K562 (cell line): Measurements from ENCODE around the gene USB1. TPM values are rescaled to one million over a fixed set of nuclear protein-coding genes. Genes with fewer than 3 reads are reported as not detected.

Experiments
- EZH2 ChIP-seq: IDR thresholded peaks from 2 replicates; pipeline ENCODE4 v1.6.1; 2012; ENCODE audit warnings: low read depth, mild to moderate bottlenecking, inconsistent platforms, low read length, borderline replicate concordance
- FOXA3 ChIP-seq, 2 experiments: fragments of 450-650 bp in 1 of 2; sonication (generic) in 1 of 2; formaldehyde crosslinking; IDR thresholded peaks in 1 of 2; conservative IDR thresholded peaks in 1 of 2; 2 replicates each; pipeline versions ENCODE4 v1.4.0 to v1.8.0; 2020 to 2022; ENCODE audit warnings: mild to moderate bottlenecking in 2 of 2, missing genetic modification reagents in 1 of 2
- FOXM1 ChIP-seq, 2 experiments: fragments of 450-650 bp in 1 of 2; sonication (generic) in 1 of 2; formaldehyde crosslinking in 1 of 2; IDR thresholded peaks; 2 replicates each; pipeline versions ENCODE4 v1.6.1 to v1.9.0; 2017 to 2022; ENCODE audit warnings: low read depth in 2 of 2, mild to moderate bottlenecking in 2 of 2, missing genetic modification reagents in 1 of 2, moderate library complexity in 1 of 2
- GABPB2 ChIP-seq: fragments of 250-450 bp; sonication (Bioruptor Pico); conservative IDR thresholded peaks from 2 replicates; pipeline ENCODE4 v1.5.1; 2021; ENCODE audit warnings: mild to moderate bottlenecking
- JUND ChIP-seq, 2 experiments: IDR thresholded peaks; 2 replicates in 1 of 2; 3 replicates in 1 of 2; pipeline ENCODE4 v1.6.1; 2011; ENCODE audit warnings: borderline replicate concordance in 2 of 2, low read depth in 2 of 2, low read length in 2 of 2, improper control_type of control experiment in 1 of 2, missing biosample characterization in 1 of 2, missing genetic modification characterization in 1 of 2, missing genetic modification reagents in 1 of 2
- KAT7 ChIP-seq: sonication (generic); formaldehyde crosslinking; IDR thresholded peaks from 2 replicates; pipeline ENCODE4 v1.8.0; 2022; ENCODE audit warnings: missing genetic modification reagents, mild to moderate bottlenecking, borderline replicate concordance
- KAT8 ChIP-seq: fragments of 450-650 bp; IDR thresholded peaks from 2 replicates; pipeline ENCODE4 v1.6.1; 2016; ENCODE audit warnings: low read depth, mild to moderate bottlenecking
- MAFK ChIP-seq: IDR thresholded peaks from 2 replicates; pipeline ENCODE4 v1.6.1; 2011; ENCODE audit warnings: low read length, improper control_type of control experiment
- MCM3 ChIP-seq: fragments of 450-650 bp; IDR thresholded peaks from 2 replicates; pipeline ENCODE4 v1.6.1; 2016
- MYC ChIP-seq, 2 experiments: fragments of 250-450 bp in 1 of 2; sonication (Bioruptor Pico) in 1 of 2; IDR thresholded peaks; 2 replicates each; pipeline versions ENCODE4 v1.5.1 to v1.6.1; 2012 to 2021; ENCODE audit warnings: low read depth in 2 of 2, borderline replicate concordance in 1 of 2, improper control_type of control experiment in 1 of 2, low read length in 1 of 2, mild to moderate bottlenecking in 1 of 2, moderate library complexity in 1 of 2
- NFXL1 ChIP-seq: fragments of 450-650 bp; formaldehyde crosslinking; IDR thresholded peaks from 2 replicates; pipeline ENCODE4 v1.4.0; 2021; ENCODE audit warnings: mild to moderate bottlenecking
- NR4A1 ChIP-seq, 2 experiments: fragments of 250-450 bp in 1 of 2; fragments of 450-650 bp in 1 of 2; sonication (Bioruptor Pico) in 1 of 2; IDR thresholded peaks; 2 replicates each; pipeline versions ENCODE4 v1.4.0 to v1.6.1; 2016 to 2020; ENCODE audit warnings: mild to moderate bottlenecking in 2 of 2, missing compliant biosample characterization in 1 of 2, missing genetic modification characterization in 1 of 2, moderate library complexity in 1 of 2
- SAFB2 ChIP-seq: fragments of 200-400 bp; formaldehyde crosslinking; IDR thresholded peaks from 2 replicates; pipeline ENCODE4 v1.6.1; 2018; ENCODE audit warnings: borderline replicate concordance, low read length, low read depth, moderate library complexity; ENCODE audit not compliant: severe bottlenecking
- SIX5 ChIP-seq, 2 experiments: IDR thresholded peaks; 2 replicates each; pipeline ENCODE4 v1.6.1; 2011; ENCODE audit warnings: low read length in 2 of 2, borderline replicate concordance in 1 of 2, low read depth in 1 of 2, mild to moderate bottlenecking in 1 of 2, moderate library complexity in 1 of 2; ENCODE audit not compliant: insufficient read depth in 1 of 2
- SMAD2 ChIP-seq: fragments of 150-350 bp; IDR thresholded peaks from 2 replicates; pipeline ENCODE4 v1.6.1; 2014; ENCODE audit warnings: low read depth, mild to moderate bottlenecking, low read length
- TCF7 ChIP-seq: sonication (generic); IDR thresholded peaks from 2 replicates; pipeline ENCODE4 v1.6.1; 2016; ENCODE audit warnings: antibody characterized with exemption, borderline replicate concordance
- ZFX ChIP-seq: sonication (generic); formaldehyde crosslinking; IDR thresholded peaks from 2 replicates; pipeline ENCODE4 v1.8.0; 2022; ENCODE audit warnings: mild to moderate bottlenecking, missing genetic modification reagents, moderate library complexity
- polyA plus RNA-seq, 8 experiments: library from polyadenylated mRNA; depleted of rRNA in 4 of 8; stranded (reverse) in 5 of 8; unstranded in 3 of 8; fragments of >200 nt; fragmentation: Nextera tagmentation in 2 of 8; fragmentation: Illumina TruSeq in 1 of 8; extraction: Ambion mirVana in 2 of 8; extraction: Trizol in 1 of 8; gene quantifications; 2 replicates each; pipeline versions ENCODE4 v1.2.1 to v1.2.3, GENCODE V29; 2011 to 2014; ENCODE audit warnings: inconsistent platforms in 1 of 8, missing spikeins in 1 of 8
- total RNA-seq, 7 experiments: library from RNA; depleted of rRNA in 6 of 7; stranded (reverse); fragments of >200 nt in 6 of 7; fragmentation: Illumina TruSeq in 2 of 7; extraction: Trizol in 2 of 7; gene quantifications; 2 replicates each; pipeline versions ENCODE4 v1.2.1 to v1.2.3, GENCODE V29; 2011 to 2021; ENCODE audit warnings: low replicate concordance in 1 of 7
- TF ChIP-seq, protein P1 (sequence below): fragments of 450-650 bp; formaldehyde crosslinking; IDR thresholded peaks from 2 replicates; pipeline ENCODE4 v1.4.0; 2022; ENCODE audit warnings: missing genetic modification characterization
- TF ChIP-seq, protein P2 (sequence below): fragments of 250-450 bp; sonication (Bioruptor Pico); IDR thresholded peaks from 2 replicates; pipeline ENCODE4 v1.8.0; 2021; ENCODE audit warnings: mild to moderate bottlenecking, moderate library complexity
- TF ChIP-seq, protein P3 (sequence below): fragments of 250-450 bp; sonication (Bioruptor Pico); IDR thresholded peaks from 2 replicates; pipeline ENCODE4 v1.4.0; 2020; ENCODE audit warnings: mild to moderate bottlenecking

USB1 gene
- total and polyA plus RNA-seq, 9 of the 15 experiments (the other 6 are each of a cell fraction or from before 2014, with no cell fraction given) = 11.6 to 73.6 (median 19.4) TPM

DNA sequence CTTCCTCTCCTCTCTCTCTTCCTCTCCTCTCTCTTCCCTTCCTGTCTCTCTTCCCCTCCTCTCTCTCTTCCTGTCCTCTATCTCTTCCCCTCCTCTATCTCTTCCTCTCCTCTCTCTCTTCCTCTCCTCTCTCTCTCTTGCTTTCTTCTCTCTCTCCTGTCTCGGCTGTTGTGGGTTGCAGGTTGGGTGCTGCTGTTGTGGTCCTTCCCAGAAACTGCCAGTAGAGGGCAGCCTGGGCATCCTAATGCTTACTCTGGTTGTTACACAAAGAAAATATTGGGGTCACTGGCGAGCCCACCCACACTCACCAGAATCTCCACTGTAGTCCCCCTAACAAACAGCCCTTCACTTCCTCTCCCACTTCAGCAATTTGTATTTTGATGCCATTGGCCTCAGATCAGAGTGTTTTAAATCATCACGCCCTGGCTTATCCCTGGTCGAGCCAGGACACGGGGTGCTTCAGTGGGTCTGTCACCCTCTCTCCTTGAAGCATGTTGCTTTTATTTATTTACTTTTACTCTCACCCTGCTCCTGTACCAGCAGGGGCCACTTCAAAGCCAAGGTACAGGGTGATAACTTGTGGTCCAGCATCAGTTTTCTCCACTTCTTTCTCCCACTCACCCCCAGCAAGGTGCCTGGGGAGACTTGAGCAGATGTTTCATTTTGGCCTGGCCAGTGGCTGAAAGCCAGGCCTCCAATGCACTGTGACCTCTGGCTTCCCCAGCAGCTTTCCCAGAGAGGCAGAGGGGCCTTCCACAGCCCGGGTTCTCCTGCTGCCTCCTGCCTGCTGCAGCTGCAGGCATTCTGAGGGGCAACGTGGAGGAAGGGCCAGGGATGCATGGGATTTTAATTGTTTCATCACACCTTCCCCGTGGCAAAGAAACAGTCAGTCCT, 19.7 kb downstream of the USB1 start (continued):
- TF ChIP-seq, protein P1, sequence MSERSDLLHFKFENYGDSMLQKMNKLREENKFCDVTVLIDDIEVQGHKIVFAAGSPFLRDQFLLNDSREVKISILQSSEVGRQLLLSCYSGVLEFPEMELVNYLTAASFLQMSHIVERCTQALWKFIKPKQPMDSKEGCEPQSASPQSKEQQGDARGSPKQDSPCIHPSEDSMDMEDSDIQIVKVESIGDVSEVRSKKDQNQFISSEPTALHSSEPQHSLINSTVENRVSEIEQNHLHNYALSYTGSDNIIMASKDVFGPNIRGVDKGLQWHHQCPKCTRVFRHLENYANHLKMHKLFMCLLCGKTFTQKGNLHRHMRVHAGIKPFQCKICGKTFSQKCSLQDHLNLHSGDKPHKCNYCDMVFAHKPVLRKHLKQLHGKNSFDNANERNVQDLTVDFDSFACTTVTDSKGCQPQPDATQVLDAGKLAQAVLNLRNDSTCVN (CRISPR knock-in tag) = 0 out of 2 replicates have a peak, but pooled peaks have one; percentile 42
- TF ChIP-seq, protein P2, sequence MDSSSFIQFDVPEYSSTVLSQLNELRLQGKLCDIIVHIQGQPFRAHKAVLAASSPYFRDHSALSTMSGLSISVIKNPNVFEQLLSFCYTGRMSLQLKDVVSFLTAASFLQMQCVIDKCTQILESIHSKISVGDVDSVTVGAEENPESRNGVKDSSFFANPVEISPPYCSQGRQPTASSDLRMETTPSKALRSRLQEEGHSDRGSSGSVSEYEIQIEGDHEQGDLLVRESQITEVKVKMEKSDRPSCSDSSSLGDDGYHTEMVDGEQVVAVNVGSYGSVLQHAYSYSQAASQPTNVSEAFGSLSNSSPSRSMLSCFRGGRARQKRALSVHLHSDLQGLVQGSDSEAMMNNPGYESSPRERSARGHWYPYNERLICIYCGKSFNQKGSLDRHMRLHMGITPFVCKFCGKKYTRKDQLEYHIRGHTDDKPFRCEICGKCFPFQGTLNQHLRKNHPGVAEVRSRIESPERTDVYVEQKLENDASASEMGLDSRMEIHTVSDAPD = no peak
- TF ChIP-seq MAFK (no peak), NFXL1 (CRISPR knock-in tag) (no peak), ZFX (CRISPR knock-in tag) (no peak), SAFB2 (no peak), TCF7 (no peak), KAT8 (no peak), MCM3 (no peak), GABPB2 (CRISPR knock-in tag) (no peak), JUND (IDR thresholded peaks at IDR 0.05; ENCODE audit: borderline replicate concordance, low read depth, low read length) (peak; percentile 37; the same call in 1 of the 2 replicates), JUND (tag; IDR thresholded peaks at IDR 0.05; ENCODE audit: borderline replicate concordance, low read depth, low read length) (no peak), FOXA3 (CRISPR knock-in tag; conservative IDR thresholded peaks at IDR 0.05 in 1 of 2, IDR thresholded peaks at IDR 0.05 in 1 of 2) (no peak), SIX5 (IDR thresholded peaks at IDR 0.05; ENCODE audit: borderline replicate concordance in 1 of 2, insufficient read depth in 1 of 2, low read depth in 1 of 2, low read length in 2 of 2) (no peak), MYC (IDR thresholded peaks at IDR 0.05; ENCODE audit: low read depth, low read length) (no peak), MYC (CRISPR knock-in tag; IDR thresholded peaks at IDR 0.05; ENCODE audit: borderline replicate concordance, low read depth) (no peak), FOXM1 (IDR thresholded peaks at IDR 0.05; ENCODE audit: low read depth) (no peak), FOXM1 (CRISPR knock-in tag; IDR thresholded peaks at IDR 0.05; ENCODE audit: low read depth) (no peak), KAT7 (CRISPR knock-in tag) (no peak), NR4A1 (CRISPR knock-in tag; IDR thresholded peaks at IDR 0.05) (no peak), NR4A1 (tag; IDR thresholded peaks at IDR 0.05) (no peak), EZH2 (no peak), SMAD2 (no peak)
- TF ChIP-seq, protein P3, sequence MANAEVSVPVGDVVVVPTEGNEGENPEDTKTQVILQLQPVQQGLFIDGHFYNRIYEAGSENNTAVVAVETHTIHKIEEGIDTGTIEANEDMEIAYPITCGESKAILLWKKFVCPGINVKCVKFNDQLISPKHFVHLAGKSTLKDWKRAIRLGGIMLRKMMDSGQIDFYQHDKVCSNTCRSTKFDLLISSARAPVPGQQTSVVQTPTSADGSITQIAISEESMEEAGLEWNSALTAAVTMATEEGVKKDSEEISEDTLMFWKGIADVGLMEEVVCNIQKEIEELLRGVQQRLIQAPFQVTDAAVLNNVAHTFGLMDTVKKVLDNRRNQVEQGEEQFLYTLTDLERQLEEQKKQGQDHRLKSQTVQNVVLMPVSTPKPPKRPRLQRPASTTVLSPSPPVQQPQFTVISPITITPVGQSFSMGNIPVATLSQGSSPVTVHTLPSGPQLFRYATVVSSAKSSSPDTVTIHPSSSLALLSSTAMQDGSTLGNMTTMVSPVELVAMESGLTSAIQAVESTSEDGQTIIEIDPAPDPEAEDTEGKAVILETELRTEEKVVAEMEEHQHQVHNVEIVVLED (CRISPR knock-in tag) = no peak
